SIG-M5 (cell line): ENCODE results near the gene SFXN5.
A peak's percentile ranks its signal among the peaks of the same experiment; 100 is the strongest.
"Not testable (repeated sequence)": the region's sequence is repeated elsewhere in the genome, so short reads cannot be mapped to it uniquely, and the experiment has no call there.

Experiments used
- DNase-seq: peaks from one replicate; lab custom pipeline; 2025; lab: John Stamatoyannopoulos, UW

The SFXN5 gene

DNA sequence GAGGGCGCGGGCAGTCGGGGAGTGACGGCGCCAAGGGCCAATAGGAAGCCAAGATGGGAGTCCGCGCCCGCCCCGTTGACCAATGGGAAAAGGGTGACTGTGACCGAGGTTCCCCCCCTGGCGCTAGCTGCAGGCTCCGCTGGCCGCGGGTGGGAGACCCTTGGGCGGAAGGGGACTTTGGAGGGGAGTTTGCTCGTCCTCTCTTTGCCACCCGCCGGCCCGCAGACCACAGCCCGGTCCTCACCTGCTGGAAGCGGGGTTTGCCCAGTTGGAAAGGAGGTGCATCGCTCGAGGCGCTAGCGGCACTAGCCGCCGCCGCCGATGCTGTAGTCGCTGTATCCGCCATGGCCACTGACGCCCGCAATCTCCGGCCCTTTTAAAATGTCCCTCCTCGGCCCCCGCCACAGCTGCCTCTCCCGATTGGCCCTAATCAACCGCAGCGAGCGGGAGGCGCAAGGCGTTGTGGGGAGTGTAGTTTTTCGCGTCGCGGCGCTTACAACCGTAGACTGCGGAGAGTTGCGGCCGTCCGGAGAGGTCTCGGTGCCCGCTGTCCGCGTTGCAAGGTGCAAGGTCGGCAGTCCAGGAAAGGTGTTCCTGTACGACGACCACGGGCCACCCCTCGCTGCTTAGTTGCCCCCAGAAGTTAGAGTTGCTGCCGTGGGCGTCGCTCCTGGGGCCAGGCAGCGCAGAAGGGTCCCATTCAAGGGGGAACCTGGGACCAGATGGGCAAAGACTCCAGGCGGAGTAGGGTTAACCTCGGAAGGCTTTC is at the start of gene SFXN5:
Gene SFXN5, minus strand, starts transcription at position 353 of the 769 bp plus-strand sequence. Its CDS starts 7 bp downstream, at position 346.
- DNase-seq = peak; percentile 71

- DNase-seq = not testable (repeated sequence)
These were observed 48.2 kb upstream of the SFXN5 start for GRCh38 chr2:73119611-73120239.

- no peak for DNase-seq
These were observed 45.9 kb upstream of the SFXN5 start for GRCh38 chr2:73117441-73117840.

DNA sequence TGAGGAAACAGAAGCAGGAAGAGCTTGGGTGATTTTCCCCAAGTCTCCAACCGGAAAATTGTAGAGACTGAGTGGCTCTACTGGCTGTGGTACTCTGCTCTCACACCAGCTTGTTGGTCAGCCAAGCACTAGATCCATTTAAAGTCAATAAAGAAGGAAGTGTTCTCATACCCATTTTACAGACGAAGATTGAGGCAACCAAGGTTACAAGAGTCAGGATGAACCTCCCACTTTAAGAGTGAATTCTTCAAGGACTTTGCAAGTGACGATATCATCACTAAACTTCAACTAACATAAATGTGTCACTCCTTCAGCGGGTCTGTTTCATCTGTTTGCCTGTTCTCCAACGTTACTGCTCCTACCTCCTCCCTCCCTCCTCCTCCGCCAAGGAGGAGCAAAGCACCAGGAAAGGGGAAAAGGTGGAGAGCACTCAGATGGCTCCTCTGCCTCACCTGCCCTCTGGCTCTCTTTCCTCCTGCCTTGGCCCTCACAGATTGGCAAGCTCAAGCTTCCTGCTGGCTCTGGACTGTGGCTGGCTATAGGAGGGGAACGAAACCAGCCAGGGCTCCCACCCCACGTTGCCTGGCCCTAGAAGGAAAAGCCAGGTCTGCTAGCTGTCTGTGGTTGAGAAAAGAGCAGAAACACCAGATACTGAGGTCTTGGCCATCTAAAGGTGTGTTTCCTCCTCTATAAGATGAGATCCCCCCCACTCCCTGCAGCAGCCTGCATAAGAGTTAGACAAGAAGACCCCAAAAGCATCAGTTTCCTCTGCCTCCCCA is 44.9 kb upstream of the SFXN5 start:
- DNase-seq = no peak

- DNase-seq = no peak
These were observed 42.9 kb upstream of the SFXN5 start for GRCh38 chr2:73114273-73114867.

DNA sequence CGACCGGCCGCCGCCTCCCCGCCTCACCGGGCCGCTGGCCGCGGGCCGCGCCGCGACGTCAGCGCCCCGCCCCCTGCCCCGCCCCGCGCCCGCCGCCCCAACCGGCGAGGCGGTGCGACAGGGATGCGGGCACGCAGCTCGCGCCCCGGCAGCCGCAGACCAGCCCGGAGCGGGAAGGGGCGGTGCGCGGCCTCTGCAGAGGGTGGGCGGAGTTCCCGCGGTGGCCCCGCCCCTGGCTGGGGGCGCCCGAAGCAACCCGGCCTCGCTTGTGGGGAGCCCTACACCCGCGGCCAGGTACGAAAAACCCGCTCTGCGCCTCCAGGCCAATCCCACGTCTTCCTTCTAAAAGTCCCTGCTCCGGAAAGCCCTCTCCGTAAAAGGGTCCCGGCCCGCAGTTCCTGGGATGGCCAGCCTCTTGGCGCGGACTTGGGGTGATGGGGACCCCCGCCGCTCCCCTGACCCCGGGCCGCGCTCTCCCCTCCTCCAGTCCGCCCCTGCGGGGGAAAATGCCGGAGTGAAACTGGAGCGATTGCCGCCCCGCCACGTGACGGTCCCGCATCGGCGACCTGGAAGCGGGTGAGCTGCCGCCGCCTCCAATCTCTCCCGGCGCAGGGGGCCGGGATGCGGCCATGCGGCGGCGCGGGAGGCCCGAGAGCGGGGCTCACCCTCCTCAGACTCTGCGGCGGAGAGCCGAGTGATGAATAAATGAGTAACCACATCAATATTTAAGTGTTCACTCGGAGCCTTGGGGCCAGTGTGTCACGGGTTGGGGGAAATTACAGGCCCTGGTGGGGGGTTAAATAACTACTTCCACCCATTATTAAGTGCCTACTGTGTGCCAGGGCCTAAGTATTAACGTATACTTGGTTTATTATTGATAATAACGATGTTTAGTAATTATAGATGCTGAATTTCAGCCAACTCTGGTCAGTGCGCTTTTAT is 41.7 kb upstream of the SFXN5 start, which contains the start of gene RAB11FIP5:
Gene RAB11FIP5, minus strand, starts transcription at position 36 of the 942 bp plus-strand sequence. CDS start 171 bp downstream, outside the sequence.
- DNase-seq = no peak

DNA sequence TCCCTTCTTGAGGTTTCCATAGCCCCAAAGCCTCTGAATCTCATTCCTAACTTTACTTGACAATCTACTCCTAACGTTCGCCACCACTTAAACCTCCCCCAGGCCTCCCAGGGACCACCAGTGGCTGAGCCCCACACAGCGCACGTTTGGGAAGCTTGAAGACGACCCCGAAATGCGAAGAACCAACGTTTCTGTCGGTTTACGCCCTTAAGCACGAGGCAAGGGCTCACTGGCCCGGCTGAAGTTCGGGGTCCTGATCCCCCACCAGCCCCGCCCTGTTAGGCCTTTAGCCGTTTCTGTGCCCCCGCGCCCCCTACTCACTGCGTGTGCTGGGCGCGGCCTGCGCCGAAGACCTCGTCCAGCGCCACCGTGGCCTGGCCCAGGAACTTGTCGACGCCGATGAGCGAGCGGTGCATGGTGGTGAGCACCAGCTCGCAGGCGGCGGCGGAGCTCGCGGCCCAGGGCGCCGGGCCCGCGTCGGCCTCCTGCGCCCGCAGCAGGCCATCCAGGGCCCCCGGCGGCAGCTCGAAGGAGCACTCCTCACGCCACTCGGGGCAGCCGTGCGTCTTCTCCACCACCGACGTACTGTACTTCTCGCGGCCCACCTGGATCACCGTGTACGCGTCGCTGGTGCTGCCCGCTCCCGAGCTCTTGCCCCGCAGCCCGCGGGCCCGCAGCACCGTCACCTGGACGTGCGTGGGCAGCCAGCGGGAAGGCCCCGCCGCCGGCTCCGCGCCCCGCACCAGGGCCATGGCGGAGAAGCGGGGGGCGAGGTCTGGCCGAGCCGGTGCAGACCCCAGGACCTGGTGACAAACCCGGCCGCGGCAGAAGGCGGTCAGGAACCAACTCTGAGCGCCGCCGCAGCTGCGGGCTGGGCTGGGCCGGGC is 40.8 kb upstream of the SFXN5 start:
- no peak for DNase-seq

DNA sequence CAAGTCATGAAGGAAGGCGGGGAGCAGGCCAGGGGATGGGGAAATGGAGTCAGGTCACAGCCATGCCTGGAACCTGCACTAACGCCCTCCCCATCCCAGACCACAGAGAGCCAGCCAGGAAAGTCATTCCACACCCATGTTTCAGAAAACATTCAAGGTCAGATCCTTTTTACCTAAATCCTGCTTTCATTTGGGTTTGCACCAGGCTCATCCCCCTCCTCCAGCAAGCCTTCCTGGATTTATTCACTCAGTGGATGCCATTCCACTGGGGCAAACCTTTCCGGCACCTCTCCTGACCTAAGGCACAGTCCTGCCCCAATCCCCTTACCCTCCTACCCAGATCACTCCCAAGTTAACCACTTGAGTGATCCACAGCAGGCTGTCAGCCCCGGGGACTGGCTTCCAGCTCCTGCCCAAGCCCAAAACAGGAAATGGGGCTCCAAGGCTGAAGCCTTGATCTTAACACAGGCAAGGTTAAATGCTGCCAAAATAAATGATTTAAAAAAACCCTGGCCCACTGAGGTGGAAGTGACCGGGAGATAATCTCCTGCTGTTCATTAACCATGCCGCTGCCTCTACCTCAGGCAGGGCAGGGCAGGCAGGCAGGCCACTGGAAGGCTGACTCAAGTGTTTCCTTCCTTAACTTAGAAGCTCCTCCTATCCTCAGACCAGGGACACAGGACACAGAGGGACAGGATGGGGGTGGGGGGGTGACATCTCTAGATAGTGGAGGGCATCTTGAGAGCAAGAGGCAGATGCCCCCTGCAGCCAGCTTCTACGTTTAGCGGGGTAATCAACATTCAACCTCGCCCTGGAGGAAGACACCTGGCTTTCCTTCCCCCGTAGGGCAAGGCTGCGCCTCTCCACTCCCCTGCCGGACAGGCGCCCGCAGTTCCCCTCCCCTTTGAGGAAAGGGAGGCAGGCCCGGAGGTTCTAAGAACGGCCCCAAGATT is 39.8 kb upstream of the SFXN5 start:
- DNase-seq = no peak

DNA sequence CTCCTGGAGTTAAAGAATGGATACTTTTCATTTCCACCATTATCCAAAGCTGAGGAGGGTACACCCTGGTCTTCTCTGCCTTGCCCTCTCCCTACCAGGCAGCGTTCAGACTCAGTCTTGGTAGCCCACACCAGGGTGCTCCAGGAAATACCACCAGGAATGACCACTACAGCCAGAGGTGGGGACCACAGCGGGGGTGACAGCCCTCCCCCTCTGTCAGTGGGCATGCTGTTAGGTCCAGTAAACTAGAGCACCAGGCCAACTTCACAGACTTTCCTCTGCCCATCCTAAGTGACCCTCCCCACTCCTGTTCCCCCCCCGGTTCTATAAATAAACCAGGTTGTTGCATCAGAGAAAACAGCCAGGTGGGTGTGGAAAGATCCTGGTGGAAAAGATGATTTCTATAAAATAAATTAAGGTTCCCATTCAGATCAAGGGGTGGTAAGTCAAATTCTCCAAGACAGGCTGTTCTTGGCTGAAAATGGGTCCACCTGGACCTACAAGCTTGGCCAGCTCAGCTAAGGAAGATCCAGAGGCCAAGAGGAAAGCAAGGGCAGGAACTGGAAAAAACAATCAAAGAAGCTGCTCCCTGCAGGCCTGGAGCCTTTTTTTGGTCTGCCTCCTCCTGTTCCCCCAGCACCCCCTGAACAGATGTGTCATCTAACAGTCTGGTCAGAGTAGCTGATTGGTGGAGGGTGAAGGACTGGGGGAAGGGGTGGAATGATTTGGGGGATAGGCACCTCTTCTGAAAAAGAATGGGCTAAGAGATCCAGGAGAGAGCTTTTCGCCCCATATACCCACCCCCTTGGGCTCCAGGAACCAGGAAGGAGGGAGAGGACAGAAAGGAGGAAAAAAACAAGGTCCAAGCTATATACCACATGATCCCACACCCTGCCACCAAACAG is 38.9 kb upstream of the SFXN5 start:
- no peak for DNase-seq

DNA sequence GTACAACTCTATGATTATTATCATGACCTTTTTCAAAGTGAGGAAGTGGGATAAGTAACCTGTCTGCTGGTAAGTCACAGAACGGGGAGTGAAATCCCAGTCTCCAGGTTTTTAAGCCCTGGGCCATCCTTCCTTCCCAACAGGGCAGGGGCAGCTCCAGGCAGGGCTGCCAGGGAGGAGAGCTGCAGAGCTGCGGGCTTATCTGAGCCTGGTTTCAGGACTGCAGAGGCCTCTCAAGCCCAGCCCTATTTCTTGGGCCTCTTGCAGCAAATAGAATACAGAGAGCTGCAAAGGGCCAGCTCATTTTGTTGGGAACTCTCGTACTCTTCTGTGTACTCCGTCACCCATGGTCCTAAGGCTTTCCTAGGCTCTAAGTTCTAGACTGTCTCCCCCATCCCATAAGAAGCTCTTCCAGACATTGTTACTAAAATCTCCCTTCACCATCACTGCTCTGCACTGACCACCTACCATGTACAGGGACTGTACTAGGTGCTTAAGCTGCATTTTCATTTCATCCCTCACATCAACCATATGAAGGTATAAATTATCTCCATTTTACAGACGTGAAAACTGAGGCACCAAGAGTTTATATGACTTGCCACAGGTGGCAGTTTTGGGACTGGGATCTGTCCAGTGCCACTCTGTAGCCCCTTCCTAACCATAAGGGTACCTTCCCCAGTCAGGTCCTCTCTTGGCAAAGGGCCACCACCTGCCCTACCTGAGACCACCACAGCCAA is 38.1 kb upstream of the SFXN5 start:
- no peak for DNase-seq

DNA sequence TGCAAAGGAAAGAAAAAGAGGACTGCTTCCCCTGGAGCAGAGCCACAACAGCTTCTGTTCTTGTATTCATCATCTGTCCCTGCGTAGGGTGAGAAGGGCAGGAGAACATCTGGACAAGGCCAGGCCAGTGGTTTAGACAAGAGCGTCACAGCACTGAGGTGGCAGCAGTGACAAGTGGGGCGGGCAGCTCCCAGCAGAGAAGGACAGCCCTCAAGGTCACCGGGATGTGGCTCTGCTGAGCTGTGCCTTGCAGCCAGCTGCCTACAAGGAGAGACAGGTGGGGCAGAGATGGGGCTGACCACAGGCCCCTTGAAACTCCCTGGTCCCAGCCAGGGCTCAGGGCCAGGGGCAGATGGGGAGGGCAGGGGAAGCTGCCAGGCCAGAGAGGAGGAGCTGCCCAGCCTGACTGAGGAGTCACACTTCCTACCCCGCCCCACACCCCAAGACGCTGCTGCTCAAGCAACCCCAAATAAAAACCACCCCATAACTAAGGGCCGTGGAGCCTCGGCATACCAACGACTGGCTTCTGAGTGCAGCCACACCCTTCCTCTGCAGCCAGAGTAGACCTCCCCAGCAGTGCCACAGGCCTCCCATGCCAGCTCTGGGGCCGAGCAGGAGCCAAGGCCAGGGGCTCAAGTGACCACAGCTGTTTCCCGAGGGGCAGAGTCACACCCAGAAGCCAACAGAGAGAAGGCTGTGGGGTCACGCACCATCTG is 35.9 kb upstream of the SFXN5 start:
- DNase-seq = no peak

- no peak for DNase-seq
These were observed 35.3 kb upstream of the SFXN5 start for GRCh38 chr2:73106791-73107190.

DNA sequence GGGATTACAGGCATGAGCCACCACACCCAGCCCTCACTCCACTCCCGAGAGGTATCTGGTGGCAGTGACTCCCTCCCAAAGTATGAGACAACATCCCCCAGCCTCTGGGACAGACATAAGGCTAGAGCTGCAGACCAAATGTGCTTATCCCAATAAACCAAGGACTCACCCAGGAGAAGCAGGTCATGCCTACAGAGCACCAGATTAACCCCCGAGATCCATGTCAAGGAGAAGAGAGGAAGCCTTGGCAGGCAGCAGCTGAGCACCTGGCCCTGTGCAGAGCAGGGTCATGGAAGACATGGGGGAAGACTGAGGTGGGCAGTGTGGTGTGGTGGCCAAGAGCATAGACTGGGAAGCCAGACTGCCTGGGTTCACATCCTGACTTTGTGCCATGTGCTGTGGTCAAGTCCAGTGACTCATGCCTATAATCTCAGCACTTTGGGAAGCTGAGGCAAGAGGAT is 34.0 kb upstream of the SFXN5 start:
- DNase-seq = no peak

GRCh38 chr2:73104933-73105332 is 33.4 kb upstream of the SFXN5 start:
- no peak for DNase-seq

DNA sequence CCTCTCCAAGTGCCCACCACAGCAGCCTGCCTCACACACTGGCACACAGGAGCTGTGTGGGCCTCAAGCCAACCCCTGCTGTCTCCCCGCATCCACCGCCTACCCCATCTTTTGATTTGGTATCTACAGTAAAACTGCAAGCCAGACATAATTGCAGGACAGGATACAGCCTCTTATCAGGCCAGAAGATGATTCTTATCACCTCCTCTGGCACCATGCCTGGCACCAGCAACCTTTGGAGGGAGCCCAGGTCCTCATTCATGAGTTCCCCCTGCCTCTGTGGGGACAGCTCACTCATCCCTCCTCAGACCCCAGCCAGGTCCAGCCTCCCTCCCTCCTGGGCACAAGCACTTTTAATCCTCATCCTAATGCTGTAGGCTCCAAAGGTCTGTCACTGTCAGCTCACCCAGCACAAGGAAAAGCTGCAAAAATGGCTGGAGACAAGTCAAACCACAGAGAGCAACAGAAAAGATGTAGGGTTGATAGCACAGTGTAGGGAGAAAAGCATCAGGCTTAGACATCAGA is 31.6 kb upstream of the SFXN5 start:
- no peak for DNase-seq

GRCh38 chr2:73101626-73102256 is 30.2 kb upstream of the SFXN5 start:
- DNase-seq = no peak
